Progenitor cell of endocrine pancreas (in vitro differentiated cells): ENCODE measurements around the gene FOXO4. TPM values are rescaled to one million over a fixed set of nuclear protein-coding genes. Genes with fewer than 3 reads are reported as not detected.

Source experiments
- DNase-seq: peaks from one replicate; pipeline ENCODE4 v3.0.0; 2021; ENCODE audit warnings: low spot score; ENCODE audit not compliant: unreplicated experiment
- H3K27ac Mint-ChIP-seq: 2 replicates; pipeline ENCODE4 v1.8.0; 2021; ENCODE audit warnings: mild to moderate bottlenecking, moderate library complexity, mixed read lengths
- H3K27me3 Mint-ChIP-seq: 2 replicates; pipeline ENCODE4 v1.8.0; 2021; ENCODE audit warnings: mixed read lengths
- H3K36me3 Mint-ChIP-seq: 2 replicates; pipeline ENCODE4 v1.8.0; 2022; ENCODE audit warnings: mixed read lengths; ENCODE audit not compliant: insufficient read depth
- H3K4me1 Mint-ChIP-seq: 2 replicates; pipeline ENCODE4 v1.8.0; 2021; ENCODE audit warnings: low read depth, mixed read lengths
- H3K4me3 Mint-ChIP-seq: 2 replicates; pipeline ENCODE4 v1.8.0; 2021; ENCODE audit warnings: low read depth, mild to moderate bottlenecking, moderate library complexity, mixed read lengths
- H3K9me3 Mint-ChIP-seq: 2 replicates; pipeline ENCODE4 v1.8.0; 2021; ENCODE audit warnings: low read depth, mixed read lengths
- CTCF ChIP-seq: fragments of 200-600 bp; sonication (generic); IDR thresholded peaks from one replicate; pipeline ENCODE4 v1.5.0; 2021; ENCODE audit warnings: antibody characterized with exemption, mild to moderate bottlenecking; ENCODE audit not compliant: unreplicated experiment
- total RNA-seq: library from RNA; stranded (reverse); gene quantifications from 2 replicates; pipeline ENCODE4 v1.2.1, GENCODE V29; 2021

Gene FOXO4
- total RNA-seq, 1 donor from 2014 or later: 41.0 TPM

- H3K27me3 Mint-ChIP-seq: no peaks in the 10 kb centered on the region
- H3K4me1 Mint-ChIP-seq: peaks cover 16% of the 10 kb centered on the region
- H3K36me3 Mint-ChIP-seq: no peaks in the 10 kb centered on the region
- no peak for DNase-seq
- no peak within 1 kb of the TSS for H3K4me3 Mint-ChIP-seq
- no peak for TF ChIP-seq CTCF
- peaks cover 23% of the 10 kb centered on the region for H3K9me3 Mint-ChIP-seq
- no peak within 1 kb of the TSS for H3K27ac Mint-ChIP-seq
Measured at GRCh38 chrX:71111141-71111843, 15.6 kb downstream of the FOXO4 start, which contains the start of gene IL2RG. Gene IL2RG (minus strand): TSS chrX:71111577. CDS start chrX:71111539, 38 bp downstream.

- Mint-ChIP-seq H3K9me3 (peaks cover 20% of the 10 kb centered on the region), H3K27ac (no peak overlapping the region), H3K36me3 (no peaks in the 10 kb centered on the region), H3K27me3 (no peaks in the 10 kb centered on the region), H3K4me3 (no peak overlapping the region), H3K4me1 (peaks cover 13% of the 10 kb centered on the region)
- DNase-seq: no peak
- no peak for TF ChIP-seq CTCF
Measured at GRCh38 chrX:71111921-71112431, 16.3 kb downstream of the FOXO4 start.

GRCh38 chrX:71117358-71117757 lies 21.7 kb downstream of the FOXO4 start:
- no peak for DNase-seq
- Mint-ChIP-seq H3K4me3 (no peak overlapping the region), H3K27ac (no peak overlapping the region), H3K36me3 (peaks cover 7% of the 10 kb centered on the region), H3K4me1 (peaks cover 2% of the 10 kb centered on the region), H3K27me3 (no peaks in the 10 kb centered on the region), H3K9me3 (peaks cover 12% of the 10 kb centered on the region)
- TF ChIP-seq CTCF: no peak

GRCh38 chrX:71118032-71118984 lies 22.7 kb downstream of the FOXO4 start, which contains the start of gene MED12:
Gene MED12 (plus strand): TSS chrX:71118596. CDS start chrX:71118755, 159 bp downstream.
- H3K4me1 Mint-ChIP-seq: peaks cover 2% of the 10 kb centered on the region
- DNase-seq: peak; percentile 77
- peak within 1 kb of the TSS; percentile 77 for H3K4me3 Mint-ChIP-seq
- peaks cover 12% of the 10 kb centered on the region for H3K36me3 Mint-ChIP-seq
- TF ChIP-seq CTCF: no peak
- peak within 1 kb of the TSS; percentile 90 for H3K27ac Mint-ChIP-seq
- H3K9me3 Mint-ChIP-seq: peaks cover 16% of the 10 kb centered on the region
- no peaks in the 10 kb centered on the region for H3K27me3 Mint-ChIP-seq

- Mint-ChIP-seq H3K4me3 (peak overlapping the region; percentile 77), H3K27me3 (no peaks in the 10 kb centered on the region), H3K4me1 (peaks cover 2% of the 10 kb centered on the region), H3K36me3 (peaks cover 13% of the 10 kb centered on the region), H3K27ac (peak overlapping the region; percentile 90), H3K9me3 (peaks cover 18% of the 10 kb centered on the region)
- no peak for TF ChIP-seq CTCF
- DNase-seq: no peak
Measured at GRCh38 chrX:71118985-71119535, 23.4 kb downstream of the FOXO4 start.
